Measurements from ENCODE around the gene CETN1.

CETN1 gene

DNA sequence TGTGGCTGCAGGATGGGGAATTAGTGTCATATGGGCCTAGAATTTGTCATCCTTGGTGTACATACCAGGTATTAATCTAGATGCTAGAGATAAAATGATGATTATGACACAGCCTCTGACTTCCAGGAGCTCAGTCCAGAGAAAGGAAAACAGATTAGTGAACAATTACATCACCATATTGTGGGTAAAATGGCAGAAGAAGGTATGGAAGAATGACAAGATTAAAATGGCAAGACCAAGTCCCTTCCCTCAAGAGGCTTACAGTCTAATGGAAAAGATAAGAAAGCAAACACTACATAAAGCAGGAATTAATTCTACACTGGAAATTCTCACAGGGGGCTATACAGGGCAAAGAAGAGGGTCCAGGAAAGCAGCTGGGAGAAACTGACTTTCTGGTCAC is 51.4 kb downstream of the CETN1 start:
- no peak overlapping the region for H3K27ac Mint-ChIP-seq
- DNase-seq, result no peak
- H3K9me3 Mint-ChIP-seq, result peaks cover 3% of the 10 kb centered on the region
- no peak overlapping the region for H3K4me3 Mint-ChIP-seq
- H3K4me1 Mint-ChIP-seq, result peaks cover 4% of the 10 kb centered on the region
- H3K36me3 Mint-ChIP-seq (ENCODE audit: low read depth), result peaks cover 9% of the 10 kb centered on the region
- TF ChIP-seq, protein P1, sequence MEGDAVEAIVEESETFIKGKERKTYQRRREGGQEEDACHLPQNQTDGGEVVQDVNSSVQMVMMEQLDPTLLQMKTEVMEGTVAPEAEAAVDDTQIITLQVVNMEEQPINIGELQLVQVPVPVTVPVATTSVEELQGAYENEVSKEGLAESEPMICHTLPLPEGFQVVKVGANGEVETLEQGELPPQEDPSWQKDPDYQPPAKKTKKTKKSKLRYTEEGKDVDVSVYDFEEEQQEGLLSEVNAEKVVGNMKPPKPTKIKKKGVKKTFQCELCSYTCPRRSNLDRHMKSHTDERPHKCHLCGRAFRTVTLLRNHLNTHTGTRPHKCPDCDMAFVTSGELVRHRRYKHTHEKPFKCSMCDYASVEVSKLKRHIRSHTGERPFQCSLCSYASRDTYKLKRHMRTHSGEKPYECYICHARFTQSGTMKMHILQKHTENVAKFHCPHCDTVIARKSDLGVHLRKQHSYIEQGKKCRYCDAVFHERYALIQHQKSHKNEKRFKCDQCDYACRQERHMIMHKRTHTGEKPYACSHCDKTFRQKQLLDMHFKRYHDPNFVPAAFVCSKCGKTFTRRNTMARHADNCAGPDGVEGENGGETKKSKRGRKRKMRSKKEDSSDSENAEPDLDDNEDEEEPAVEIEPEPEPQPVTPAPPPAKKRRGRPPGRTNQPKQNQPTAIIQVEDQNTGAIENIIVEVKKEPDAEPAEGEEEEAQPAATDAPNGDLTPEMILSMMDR (IDR thresholded peaks at IDR 0.05), result no peak
- peaks cover 3% of the 10 kb centered on the region for H3K27me3 Mint-ChIP-seq (ENCODE audit: low read depth, poor library complexity)

Measured in nephron progenitor cell (in vitro differentiated cells).